NCI-H526 treated with DMSO at 0.1 percent for 48 hours (cell line): ENCODE measurements around the gene TMEM273.

Experiments
- DNase-seq: peaks from one replicate; lab custom pipeline; 2025; lab: John Stamatoyannopoulos, UW

TMEM273 gene

DNA sequence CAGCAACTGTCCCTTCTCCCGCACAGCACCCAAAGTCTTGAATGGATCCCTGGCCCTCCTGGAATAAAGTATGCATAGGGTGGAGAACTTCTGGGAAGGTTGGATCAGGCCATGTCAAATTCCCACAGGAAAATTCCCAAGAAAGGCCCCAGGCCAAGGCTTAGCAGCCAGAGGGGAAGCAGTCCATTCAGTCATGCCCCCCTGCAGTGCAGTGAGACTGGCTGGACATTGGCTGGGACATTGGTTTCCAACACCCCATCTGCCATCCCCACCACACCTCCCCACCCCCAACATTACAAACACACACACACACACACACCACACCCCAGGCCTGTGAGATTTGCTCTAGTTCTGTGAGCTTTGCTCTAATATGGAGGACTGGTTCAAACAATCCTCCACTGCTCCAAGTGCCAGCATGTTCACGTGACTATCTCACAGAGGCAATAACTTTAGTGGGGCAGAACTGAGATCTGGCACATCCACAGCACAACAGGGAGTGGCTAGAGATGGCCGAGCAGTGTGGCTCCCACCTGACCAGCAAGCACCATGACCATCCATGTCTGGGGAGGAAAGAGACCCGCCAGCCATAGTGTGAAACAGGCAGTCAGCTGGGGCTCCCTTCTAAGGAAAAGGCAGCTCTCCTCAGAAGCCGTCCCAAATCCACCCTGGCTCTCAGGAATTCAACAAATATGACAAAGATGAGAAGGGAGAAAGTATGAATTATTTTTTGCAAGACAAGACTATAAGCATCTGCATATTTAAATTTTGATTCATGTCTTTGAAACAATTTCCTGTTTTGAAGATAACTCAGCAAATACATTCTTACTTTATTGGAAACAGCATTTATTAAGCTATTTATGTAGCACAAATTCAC is 47.6 kb downstream of the TMEM273 start:
- DNase-seq = no peak

DNA sequence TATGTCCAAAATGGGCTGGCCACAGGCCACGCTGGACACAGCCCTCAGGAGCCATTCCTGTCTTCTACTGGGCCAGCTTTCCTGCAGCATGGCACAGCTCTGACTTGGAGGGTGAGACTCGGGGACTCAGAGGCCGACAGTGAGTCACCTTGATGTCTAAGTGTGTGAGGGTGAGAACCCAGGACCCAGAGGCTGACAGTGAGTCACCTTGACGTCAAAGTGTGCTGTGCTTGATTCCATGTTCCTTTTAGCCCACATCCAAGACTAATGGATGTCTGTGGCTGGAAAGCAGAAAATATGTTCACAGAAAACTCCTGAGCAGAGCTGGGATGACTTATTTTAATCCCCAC is 48.4 kb downstream of the TMEM273 start:
- no peak for DNase-seq

DNA sequence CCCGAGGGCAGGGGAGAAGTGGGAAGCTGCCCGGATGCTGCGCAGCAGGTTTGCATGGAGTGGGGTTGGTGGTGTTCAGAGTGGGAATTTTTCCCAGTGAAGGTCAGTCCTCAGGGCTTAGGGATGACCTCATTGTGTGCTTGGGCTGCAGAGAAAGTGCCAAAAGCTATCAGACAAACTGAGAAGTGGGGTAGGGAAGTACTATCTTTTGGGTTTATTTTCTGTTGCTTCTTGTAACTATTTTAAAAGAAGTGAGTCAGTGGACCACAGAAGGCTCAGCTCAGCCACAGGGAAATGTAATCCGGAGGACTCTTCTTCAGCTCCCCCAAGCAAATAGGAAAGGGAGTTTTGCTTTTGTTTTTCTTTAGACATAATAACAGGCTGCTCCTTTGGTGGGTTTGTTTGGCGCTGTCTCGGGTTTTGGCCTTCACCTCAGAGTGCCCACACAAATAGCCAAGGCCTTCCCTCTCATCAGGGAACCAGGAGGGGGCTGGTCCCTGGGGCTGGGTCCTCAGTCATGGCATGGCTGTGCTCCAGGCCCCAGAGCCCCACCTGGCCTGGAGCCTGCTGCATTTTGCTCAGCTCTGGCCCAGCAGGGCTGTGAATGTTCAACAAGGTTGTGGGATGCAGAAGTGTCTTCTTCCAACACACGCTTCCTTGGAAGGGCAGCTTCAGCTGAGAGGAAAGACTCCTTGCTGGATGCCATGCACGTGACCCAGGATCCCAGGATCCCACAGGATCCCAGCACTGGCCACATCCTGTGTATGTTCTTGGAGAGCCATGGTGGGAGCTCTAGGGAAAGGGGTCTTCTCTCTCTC is 49.0 kb downstream of the TMEM273 start:
- no peak for DNase-seq

DNA sequence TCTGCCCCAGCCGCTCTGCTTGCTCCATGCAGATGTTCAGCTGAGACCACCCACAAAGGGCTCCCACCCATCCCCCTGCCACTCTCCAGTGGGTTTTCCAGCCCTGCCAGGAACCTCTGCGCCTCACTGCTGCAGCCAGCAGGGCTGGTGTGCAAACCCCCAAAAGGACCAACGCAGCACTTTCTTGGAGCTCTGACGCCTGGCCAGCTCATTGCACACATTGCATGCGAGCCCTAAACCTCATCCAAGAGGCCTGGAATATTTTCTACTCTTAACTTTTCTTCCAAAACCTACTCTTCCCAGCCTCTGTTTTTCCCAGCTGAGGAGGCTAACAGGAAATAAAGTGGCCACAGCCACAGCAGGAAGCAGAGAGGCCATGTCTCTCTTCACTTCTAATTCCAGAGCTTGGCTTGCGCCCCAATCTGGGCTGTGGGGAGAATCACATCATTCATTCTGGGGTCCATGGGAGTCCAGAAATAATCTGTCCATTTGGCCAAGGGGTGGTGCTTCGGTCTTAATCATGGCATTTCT is 49.8 kb downstream of the TMEM273 start:
- DNase-seq = no peak

DNA sequence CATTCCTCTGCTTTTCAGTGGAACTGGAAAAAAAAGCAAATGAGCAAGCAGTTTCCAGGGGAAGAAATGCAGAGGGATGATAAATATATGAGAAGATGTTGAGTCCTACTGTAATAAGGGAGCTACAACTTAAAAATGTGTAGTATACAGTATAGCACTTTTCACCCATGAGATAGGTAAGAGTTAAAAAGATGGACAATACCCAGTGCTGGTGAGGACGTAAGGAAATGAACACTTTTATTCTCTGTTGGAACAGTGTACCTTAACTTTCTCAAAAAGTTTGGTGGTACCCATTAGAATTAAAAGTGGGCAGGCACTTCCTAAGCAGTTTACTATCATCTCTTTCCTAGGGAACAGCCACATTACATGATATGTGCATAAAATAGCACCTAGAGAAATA is 51.7 kb downstream of the TMEM273 start:
- no peak for DNase-seq

DNA sequence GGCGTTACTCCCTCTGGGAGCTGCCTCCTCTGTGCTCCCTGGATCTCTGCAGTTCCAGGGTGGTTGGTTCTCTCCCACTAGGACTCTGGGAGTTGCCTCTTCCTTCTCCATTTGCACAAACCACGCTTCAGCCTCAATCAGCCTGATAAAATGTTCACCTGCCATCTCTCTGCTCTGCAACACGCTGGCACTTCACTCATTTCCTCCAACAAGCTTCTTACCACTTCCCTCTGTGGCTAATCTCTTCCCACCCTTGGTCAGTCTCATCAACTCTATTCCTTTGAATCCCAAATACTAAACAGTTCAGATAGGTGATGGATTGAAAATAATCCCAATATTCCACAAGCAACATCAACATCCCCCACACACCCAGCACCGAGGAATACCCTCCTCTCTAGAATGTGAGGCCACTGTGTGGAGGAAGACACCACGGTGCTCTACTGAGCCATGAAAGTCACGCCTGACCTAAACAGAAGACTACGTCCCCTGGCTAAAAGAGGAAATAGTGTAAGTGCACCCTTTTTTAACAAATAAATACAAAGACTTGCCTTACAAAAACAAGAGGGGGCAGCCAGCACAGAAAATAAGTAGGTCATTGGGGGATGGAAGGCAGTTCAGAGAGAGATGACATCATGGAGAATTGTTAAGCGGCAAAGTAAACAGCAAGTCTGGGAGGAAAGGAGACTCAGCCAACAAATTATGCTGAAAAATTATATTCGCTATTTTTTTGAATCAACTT is 52.4 kb downstream of the TMEM273 start:
- DNase-seq = no peak

DNA sequence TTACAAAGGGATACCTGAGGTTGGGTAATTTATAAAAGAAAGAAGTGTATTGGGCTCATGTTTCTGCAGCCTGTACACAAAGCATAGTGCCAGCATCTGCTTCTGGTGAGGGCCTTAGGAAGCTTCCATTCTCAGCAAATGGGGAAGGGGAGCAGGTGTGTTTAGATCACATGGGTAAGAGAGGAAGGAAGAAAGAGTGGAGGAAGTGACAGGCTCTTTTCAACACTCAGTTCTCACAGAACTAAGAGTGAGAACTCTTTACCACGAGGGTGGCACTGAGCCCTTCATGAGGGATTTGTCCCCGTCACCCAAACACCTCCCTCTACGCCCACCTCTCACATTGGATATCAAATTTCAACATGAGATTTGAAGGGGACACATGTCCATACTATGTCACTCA is 53.9 kb downstream of the TMEM273 start:
- DNase-seq = no peak

DNA sequence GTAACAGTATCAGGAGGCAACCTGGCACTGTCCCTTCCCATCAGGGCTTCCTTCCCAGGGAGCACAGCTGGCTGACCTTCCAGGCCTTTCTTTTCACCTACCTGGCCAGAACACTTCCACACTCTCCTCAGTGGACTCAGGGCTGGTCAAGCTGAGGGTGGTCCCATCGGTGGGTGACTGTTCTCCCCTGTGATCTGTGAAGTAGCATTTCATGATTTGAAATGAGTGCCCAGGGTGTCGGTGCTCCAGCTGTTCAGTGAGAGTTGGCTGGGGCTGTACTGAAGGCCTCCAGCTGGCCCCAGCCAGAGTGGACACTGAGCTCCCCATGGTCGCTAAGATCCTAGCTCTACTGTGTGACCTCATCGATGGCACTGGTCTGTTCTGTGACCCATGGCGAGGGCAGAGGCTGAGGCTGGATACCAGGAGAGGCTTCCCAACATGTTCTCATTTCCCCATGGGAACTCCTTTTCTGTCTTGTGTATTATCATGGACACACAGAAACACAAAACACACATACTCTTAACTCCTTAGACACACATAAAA is 54.4 kb downstream of the TMEM273 start, which contains the start of gene FAM170B:
Gene FAM170B (minus strand): TSS at position 316 of the 543 bp plus-strand sequence. CDS start 103 bp downstream, at position 213.
- no peak for DNase-seq

DNA sequence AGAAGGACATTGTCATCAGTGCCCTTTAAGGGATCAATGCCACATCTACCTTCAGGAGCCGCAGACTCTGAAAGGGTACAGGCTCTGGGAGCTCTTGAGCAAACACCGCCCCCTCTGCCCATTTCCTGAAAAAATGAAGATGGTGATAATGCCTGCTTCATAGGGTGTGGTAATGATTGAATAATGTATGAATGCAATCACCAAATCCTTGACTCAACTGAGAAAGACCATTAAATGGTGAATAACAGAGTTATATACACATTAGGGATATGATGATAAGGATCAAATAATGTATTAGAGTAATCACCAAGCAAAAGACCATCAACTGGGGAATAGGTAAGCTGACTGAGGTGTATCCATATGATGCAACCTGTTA is 55.8 kb downstream of the TMEM273 start:
- no peak for DNase-seq

DNA sequence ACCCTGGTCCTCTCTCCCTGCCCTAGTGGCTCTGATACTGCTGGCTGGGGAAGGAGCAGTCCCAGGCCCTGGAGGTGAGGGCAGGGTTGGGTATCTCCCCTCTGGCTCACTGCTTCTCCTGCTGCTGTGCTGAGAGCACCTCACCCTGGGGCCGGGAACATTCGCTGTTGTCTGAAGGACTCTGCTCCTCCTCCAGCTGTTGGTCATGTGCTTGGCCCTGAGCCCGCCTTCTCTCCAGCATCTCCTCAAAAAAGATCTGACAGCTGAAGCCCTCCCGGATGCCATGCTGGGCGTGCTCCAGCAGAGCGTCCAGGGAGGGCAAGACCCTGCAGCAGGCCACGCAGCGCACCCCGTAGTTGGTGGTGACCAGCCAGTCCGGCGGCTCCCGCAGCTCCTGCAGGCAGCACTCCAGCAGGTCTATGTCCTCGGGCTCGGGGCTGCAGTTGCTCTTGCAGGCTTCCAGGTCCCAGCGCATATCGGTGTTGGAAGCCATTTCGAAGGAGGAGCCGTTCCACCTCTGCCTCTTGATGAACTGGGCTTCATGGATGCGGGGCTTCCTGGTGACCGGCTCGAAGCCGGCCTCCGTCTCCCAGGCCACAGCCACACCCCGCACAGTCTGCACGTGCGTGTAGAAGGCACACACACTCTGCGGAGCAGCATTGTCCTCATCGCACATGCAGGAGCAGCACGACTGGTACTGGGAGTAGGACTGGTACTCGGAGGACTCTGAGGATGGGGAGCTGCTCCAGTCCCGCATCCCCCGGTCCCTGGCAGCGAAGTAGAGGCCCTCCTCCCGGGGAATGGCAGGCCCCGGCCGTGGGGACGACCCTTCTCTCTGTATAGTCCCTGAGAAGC is 56.5 kb downstream of the TMEM273 start:
- DNase-seq = no peak

DNA sequence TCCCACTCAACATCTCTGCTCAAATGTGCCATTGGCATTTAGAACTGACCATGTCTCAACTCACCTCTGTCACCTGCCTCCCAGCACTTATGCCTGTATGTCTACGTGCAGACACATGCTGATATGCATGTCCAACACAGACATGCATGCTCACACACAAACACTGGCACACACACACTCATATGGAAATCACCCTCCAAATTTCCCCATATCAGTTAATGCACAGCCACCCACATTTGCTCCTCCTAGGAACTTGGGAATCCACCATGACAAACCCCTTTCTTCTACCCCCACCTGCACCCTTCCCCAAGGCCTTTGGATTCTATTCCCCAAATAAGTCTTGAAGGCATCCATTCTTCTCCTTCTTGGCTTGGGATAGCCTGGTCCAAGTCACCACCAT is 58.8 kb downstream of the TMEM273 start:
- no peak for DNase-seq

DNA sequence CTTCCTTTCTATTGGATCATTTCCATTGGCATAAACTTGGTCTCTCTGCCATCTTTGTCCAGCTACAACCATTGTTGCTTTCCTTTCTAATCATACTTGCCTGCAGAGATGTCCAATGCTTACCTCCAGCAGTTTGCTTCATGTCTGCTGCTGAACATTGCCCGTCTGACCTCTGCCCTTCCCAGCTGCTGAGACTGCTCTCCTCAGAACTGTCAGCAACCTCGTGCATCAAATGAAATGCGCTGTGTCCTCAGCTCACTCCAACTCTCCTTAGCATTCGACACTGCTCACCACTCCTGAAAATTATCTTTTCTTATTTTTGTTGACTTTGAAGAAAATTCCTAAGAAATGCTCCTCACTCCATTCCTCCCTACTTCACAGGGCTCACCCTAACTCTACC is 59.3 kb downstream of the TMEM273 start:
- no peak for DNase-seq

DNA sequence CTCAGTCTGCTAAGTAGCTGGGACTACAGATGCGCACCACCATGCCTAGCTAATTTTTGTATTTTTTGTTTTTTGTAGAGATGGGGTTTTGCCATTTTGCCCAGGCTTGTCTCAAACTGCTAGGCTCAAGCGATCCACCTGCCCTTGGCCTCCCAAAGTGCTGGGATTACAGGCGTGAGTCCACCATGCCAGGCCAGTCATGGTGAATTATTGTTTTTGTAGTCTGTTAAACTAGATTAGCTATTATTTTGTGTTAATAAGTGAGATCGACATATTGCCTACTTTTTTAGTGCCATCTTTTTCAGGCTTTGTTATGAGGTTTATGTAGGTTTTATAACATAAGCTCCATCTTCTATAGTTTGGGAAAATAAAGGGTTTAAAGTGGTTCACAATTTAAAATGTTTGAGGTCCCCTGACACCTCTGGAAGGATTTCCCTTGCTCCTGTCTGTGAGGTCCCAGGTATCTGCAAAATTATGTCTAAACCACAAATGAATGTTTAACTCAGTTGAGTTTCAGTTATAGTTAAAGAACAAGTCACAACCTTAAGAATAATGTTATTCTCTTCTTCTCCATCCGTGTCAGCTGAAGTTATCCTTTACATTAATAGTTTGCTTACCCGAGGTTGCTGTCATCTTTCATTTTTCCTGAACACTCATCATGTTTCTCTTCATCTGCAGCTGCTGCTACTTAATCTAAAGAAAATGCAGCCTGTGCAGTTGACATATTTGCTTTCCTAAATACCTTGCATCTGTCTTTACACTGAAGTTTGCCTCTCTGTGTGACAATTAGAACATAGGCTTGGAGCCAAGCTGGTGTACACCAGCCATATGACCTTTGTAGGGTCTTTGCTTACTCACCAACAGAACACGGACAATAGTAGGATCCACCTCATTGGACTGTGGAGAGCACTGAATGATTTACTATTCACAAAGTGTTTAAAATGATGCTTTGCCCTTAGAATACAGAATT is 63.9 kb downstream of the TMEM273 start:
- no peak for DNase-seq

DNA sequence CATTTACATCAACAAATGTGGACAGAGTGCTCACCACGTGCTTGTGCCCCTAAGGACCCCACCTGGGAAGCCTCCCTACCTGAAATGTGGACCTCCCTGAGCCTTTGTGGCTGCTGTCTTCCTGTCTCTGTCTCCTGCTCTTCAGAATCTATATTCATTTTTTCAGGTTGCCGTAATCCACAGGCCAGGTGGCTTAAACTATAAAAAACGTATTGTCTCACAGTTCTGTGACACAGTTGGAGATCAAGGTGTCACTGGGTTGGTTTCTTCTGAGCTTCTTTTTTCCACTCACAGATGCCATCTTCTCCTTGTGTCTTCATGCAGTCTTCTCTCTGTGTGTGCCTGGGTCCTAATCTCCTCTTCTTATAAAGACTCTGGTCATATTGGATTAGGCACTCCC is 67.3 kb downstream of the TMEM273 start:
- DNase-seq = no peak

DNA sequence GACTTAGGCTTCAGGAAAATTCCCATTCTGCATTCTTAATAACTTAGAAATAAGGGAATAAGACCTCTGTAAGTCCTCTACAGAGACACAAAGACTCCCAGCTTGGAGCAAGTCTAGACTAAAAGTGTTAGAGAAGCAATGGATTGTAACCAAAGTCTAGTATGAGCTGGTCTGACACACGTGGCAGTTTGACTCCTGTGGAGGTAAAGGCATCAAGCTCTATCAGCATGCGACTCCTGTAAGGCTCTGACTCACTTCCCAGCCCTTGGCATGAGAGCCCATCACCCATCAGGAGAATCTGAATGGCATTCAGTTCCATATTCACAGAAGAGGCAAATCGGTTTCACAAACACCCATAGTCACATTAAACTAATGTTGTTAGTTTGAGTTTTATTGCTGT is 68.4 kb downstream of the TMEM273 start:
- no peak for DNase-seq

DNA sequence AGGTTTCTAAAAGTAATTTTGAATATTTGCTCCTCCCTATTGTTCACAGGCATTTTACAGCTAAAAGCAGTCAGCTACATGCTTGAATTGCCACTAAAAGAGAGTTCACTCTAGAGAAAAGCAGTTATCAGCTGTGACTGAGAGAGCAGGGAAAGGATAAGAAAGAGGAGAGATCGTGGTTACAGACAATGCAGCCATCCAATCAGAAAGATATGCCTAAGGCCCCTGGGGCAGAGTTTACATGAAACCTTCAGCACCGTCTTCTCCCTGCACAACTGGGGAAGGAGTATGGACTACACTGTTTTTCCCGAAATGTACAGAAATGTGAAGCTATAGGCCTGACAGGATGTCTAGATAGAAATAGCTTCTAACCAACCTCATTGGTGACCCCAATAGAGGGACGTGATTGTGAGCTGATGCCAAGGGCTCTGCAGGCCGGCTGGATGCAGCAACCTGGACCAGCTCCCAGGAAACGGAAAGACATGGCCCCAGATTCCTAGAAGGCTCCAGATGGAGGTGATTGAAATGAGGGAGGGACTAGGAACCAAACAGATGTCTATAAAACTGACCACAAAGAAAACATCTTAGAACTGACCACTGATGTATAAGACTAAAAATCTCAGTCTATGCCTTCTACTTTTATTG is 69.6 kb downstream of the TMEM273 start:
- DNase-seq = no peak

DNA sequence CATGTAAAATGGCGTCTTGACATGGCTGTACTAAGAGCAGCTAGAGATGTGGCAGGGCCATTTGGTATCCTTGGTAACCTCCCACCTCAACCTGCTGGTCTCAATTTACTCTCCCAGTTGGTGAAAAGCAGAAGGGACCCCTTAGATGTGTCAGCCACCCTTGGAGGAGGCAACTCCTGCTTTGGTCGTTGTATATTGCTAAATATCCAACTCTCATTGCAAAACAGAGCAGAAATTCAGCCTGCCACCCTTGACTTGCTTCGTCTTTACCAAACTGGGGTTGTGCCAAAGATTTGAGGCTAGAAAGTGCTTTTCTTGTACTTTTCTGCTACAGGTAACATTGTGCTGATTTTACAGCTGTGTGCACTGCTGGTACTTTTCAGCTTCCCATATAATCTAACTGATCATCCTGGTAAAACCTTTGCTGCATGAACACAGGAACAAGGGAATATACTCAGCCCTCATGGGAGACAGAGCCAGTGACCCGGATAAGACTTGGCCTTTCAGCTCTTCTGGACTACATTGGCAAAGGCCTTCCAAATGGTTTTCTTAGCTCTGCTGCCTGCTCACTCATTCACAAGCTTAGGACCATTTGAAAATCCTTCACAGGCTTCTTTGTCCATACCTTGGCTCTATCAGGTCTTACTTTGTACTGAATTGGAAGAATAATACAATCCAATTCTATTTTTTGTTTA is 70.7 kb downstream of the TMEM273 start:
- no peak for DNase-seq

DNA sequence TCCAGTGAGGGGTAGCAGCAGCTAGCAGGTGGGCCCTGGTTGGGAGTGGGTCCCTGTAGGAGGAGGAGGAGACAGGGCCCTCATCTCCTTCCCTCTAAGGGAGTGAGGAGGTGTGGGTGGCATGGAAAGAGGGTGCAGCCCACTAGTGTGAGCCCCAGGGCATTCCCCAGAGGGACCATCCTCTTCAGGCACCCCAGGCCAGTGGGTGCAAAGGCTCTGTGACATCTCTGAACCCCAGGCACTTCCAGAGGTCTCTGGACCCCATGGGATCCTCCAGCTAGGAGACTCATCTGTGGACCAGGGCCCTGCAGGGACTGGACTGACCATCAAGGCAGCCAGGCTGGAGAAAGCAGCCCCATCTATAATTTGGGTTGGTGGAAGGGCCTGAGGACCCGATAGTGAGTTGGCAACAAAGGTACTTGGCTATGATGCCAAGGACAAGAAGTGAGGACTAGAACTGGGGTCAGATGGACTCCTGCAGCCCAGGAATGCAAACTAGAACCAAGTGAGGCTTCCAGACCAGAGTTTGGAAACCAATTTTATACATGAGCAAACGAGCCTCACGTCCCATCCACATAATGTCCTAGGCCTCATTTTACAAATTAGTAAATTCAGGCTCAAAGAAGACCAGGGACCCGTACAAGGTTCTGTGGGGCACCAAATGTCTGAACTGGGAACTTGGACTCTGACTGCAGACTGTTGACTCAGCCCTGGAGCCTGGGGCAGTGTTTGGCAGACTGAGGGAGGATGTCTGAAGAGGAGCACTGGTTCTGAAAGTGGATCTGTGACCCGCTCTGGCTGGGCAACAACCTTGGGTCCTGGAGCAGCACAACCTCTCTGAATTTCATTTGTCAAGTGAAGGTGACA is 71.4 kb downstream of the TMEM273 start:
- no peak for DNase-seq
